Measurements from ENCODE around the gene ALDH1A2.

The ALDH1A2 gene

GRCh38 chr15:57911247-57911646 is 154.3 kb downstream of the ALDH1A2 start:
- in situ Hi-C loops (cut with MboI; ENCODE audit: low sequenced_read_pairs) = no loop called here

- in situ Hi-C loops (cut with MboI; ENCODE audit: low sequenced_read_pairs) = no loop called here
These were observed 154.8 kb downstream of the ALDH1A2 start for GRCh38 chr15:57910672-57911071.

- in situ Hi-C loops (cut with MboI; ENCODE audit: low sequenced_read_pairs) = no loop called here
These were observed 156.1 kb downstream of the ALDH1A2 start for GRCh38 chr15:57909388-57909787.

- in situ Hi-C loops (cut with MboI; ENCODE audit: low sequenced_read_pairs) = no loop called here
These were observed 161.9 kb downstream of the ALDH1A2 start for GRCh38 chr15:57903626-57904025.
